Measurements from ENCODE around the gene ALDH3A1. TPM values are rescaled to one million over a fixed set of nuclear protein-coding genes. Genes with fewer than 3 reads are reported as not detected.

Gene ALDH3A1
- total and polyA plus RNA-seq, 8 donors: 5.8 to 689 (median 145) TPM

- no peaks in the 10 kb centered on the region for H3K9me3 ChIP-seq
- peaks cover 0 to 10% (median 4%) of the 10 kb centered on the region in 4 donors for H3K4me1 ChIP-seq
- H3K36me3 ChIP-seq: peaks cover 0 to 25% (median 10%) of the 10 kb centered on the region in 4 donors
- intact Hi-C loops (cut with DNase I; ENCODE audit: low total_unique reads): no loop called here
- no peak overlapping the region for H3K4me3 ChIP-seq
- peak overlapping the region in 1 of 5 donors; percentile 5 for H3K27ac ChIP-seq
- H3K27me3 ChIP-seq: no peaks in the 10 kb centered on the region
- 67 to 75% (median 71%) methylated on average over 11 of the region's 11 CpGs for WGBS, 5 donors
- DNase-seq: no peak
- TF ChIP-seq EP300 (IDR thresholded peaks at IDR 0.05) (no peak), POLR2A (IDR thresholded peaks at IDR 0.05) (no peak), POLR2AphosphoS5 (IDR thresholded peaks at IDR 0.05) (no peak)
- TF ChIP-seq, protein P1, sequence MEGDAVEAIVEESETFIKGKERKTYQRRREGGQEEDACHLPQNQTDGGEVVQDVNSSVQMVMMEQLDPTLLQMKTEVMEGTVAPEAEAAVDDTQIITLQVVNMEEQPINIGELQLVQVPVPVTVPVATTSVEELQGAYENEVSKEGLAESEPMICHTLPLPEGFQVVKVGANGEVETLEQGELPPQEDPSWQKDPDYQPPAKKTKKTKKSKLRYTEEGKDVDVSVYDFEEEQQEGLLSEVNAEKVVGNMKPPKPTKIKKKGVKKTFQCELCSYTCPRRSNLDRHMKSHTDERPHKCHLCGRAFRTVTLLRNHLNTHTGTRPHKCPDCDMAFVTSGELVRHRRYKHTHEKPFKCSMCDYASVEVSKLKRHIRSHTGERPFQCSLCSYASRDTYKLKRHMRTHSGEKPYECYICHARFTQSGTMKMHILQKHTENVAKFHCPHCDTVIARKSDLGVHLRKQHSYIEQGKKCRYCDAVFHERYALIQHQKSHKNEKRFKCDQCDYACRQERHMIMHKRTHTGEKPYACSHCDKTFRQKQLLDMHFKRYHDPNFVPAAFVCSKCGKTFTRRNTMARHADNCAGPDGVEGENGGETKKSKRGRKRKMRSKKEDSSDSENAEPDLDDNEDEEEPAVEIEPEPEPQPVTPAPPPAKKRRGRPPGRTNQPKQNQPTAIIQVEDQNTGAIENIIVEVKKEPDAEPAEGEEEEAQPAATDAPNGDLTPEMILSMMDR (IDR thresholded peaks at IDR 0.05): no peak
These were observed 12.0 kb downstream of the ALDH3A1 start for GRCh38 chr17:19736071-19736470.

- intact Hi-C loops (cut with DNase I; ENCODE audit: low total_unique reads): no loop called here
- H3K36me3 ChIP-seq: peaks cover 0 to 11% (median 4%) of the 10 kb centered on the region in 4 donors
- peak overlapping the region in 1 of 5 donors; percentile 13 for H3K27ac ChIP-seq
- peaks cover 0 to 17% (median 8%) of the 10 kb centered on the region in 4 donors for H3K4me1 ChIP-seq
- no peak for TF ChIP-seq EP300 (IDR thresholded peaks at IDR 0.05)
- TF ChIP-seq POLR2A (IDR thresholded peaks at IDR 0.05): no peak
- peak in 1 of 3 donors; percentile 20 for TF ChIP-seq POLR2AphosphoS5 (IDR thresholded peaks at IDR 0.05)
- 44 to 60% (median 52%) methylated on average over 10 to 11 of the region's 11 CpGs for WGBS, 5 donors
- no peak overlapping the region for H3K4me3 ChIP-seq
- no peaks in the 10 kb centered on the region for H3K9me3 ChIP-seq
- DNase-seq: no peak
- H3K27me3 ChIP-seq: no peaks in the 10 kb centered on the region
These were observed 14.1 kb downstream of the ALDH3A1 start for GRCh38 chr17:19733953-19734526.

- H3K4me1 ChIP-seq: peaks cover 20 to 42% (median 28%) of the 10 kb centered on the region in 4 donors
- no peak overlapping the region for H3K27ac ChIP-seq
- no peak overlapping the region for H3K4me3 ChIP-seq
- intact Hi-C loops (cut with DNase I; ENCODE audit: low total_unique reads): no loop called here
- H3K36me3 ChIP-seq: no peaks in the 10 kb centered on the region
- WGBS, 5 donors: 89 to 96% (median 95%) methylated on average over 9 to 11 of the region's 11 CpGs
- H3K9me3 ChIP-seq: no peaks in the 10 kb centered on the region
- H3K27me3 ChIP-seq: no peaks in the 10 kb centered on the region
- TF ChIP-seq, protein P1 (IDR thresholded peaks at IDR 0.05): no peak
- TF ChIP-seq POLR2AphosphoS5 (IDR thresholded peaks at IDR 0.05) (no peak), EP300 (IDR thresholded peaks at IDR 0.05) (no peak), POLR2A (IDR thresholded peaks at IDR 0.05) (no peak)
- no peak for DNase-seq
These were observed 16.5 kb downstream of the ALDH3A1 start for GRCh38 chr17:19731626-19732025.

DNA sequence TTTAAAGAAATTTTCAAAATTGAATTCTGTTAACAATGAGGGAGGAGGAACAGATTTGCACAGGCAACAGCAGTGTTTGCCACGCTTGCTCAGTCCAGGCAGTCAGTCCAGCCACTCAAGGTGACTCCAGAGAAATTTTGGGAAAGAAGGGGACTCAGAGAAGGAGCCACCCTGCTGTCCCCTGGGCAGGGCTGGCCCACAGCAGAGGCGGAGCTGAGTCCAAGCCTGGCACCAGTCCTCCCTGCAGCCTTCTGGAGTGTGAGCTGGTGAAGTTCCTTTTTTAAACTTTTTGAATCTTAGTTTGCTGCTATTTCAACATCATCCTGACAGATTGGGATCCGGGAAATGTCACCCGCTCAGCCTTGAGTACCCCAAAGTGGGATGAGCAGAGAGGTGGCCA lies 17.3 kb downstream of the ALDH3A1 start:
- H3K4me1 ChIP-seq: peaks cover 20 to 47% (median 30%) of the 10 kb centered on the region in 4 donors
- no peaks in the 10 kb centered on the region for H3K36me3 ChIP-seq
- intact Hi-C loops (cut with DNase I; ENCODE audit: low total_unique reads): no loop called here
- TF ChIP-seq, protein P1 (IDR thresholded peaks at IDR 0.05): no peak
- no peaks in the 10 kb centered on the region for H3K27me3 ChIP-seq
- no peak overlapping the region for H3K4me3 ChIP-seq
- WGBS, 5 donors: 67 to 91% (median 86%) methylated on average over 4 of the region's 4 CpGs
- H3K9me3 ChIP-seq: no peaks in the 10 kb centered on the region
- no peak for DNase-seq
- no peak overlapping the region for H3K27ac ChIP-seq

- Histone ChIP-seq H3K27me3 (no peaks in the 10 kb centered on the region), H3K4me3 (no peak overlapping the region), H3K36me3 (no peaks in the 10 kb centered on the region), H3K4me1 (peaks cover 24 to 51% (median 31%) of the 10 kb centered on the region in 4 donors), H3K27ac (peak overlapping the region in 1 of 5 donors; percentile 87), H3K9me3 (no peaks in the 10 kb centered on the region)
- intact Hi-C loops (cut with DNase I; ENCODE audit: low total_unique reads): no loop called here
- no peak for DNase-seq
- WGBS, 5 donors: 87 to 99% (median 94%) methylated on average over 6 of the region's 6 CpGs
- no peak for TF ChIP-seq POLR2AphosphoS5 (IDR thresholded peaks at IDR 0.05)
- no peak for TF ChIP-seq POLR2A (IDR thresholded peaks at IDR 0.05)
- TF ChIP-seq, protein P1 (IDR thresholded peaks at IDR 0.05): no peak
- TF ChIP-seq EP300 (IDR thresholded peaks at IDR 0.05): no peak
These were observed 18.2 kb downstream of the ALDH3A1 start for GRCh38 chr17:19729900-19730299.

Measured in stomach (tissue), 9 donors.